GM23248 (cell line): ENCODE measurements around the gene ZNF592.

ENCODE experiments used
- EZH2 ChIP-seq: fragments of 200-600 bp; sonication (generic); IDR thresholded peaks from 2 replicates; pipeline ENCODE4 v1.6.1; 2018; ENCODE audit warnings: antibody characterized with exemption, mild to moderate bottlenecking; ENCODE audit not compliant: insufficient read depth, poor library complexity, severe bottlenecking
- EZH2phosphoT487 ChIP-seq: fragments of 200-600 bp; sonication (generic); IDR thresholded peaks from 2 replicates; pipeline ENCODE4 v1.6.1; 2018; ENCODE audit warnings: antibody characterized with exemption, moderate library complexity, mild to moderate bottlenecking, low read depth; ENCODE audit not compliant: insufficient read depth

GRCh38 chr15:84839714-84840113 lies 91.3 kb downstream of the ZNF592 start:
- no peak for TF ChIP-seq EZH2
- no peak for TF ChIP-seq EZH2phosphoT487
